Osteocyte (in vitro differentiated cells): Measurements from ENCODE around the gene RBM12. TPM values are rescaled to one million over a fixed set of nuclear protein-coding genes. Genes with fewer than 3 reads are reported as not detected.

Source experiments
- DNase-seq: peaks from one replicate; pipeline ENCODE4 v3.0.0; 2021; ENCODE audit warnings: mixed read lengths; ENCODE audit not compliant: unreplicated experiment; ENCODE audit errors: extremely low spot score
- H3K27ac Mint-ChIP-seq: one replicate; pipeline ENCODE4 v1.8.0; 2021; ENCODE audit warnings: mild to moderate bottlenecking, mixed read lengths; ENCODE audit not compliant: unreplicated experiment
- H3K27me3 Mint-ChIP-seq: one replicate; pipeline ENCODE4 v1.8.0; 2021; ENCODE audit warnings: mixed read lengths; ENCODE audit not compliant: unreplicated experiment
- H3K36me3 Mint-ChIP-seq: one replicate; pipeline ENCODE4 v1.8.0; 2021; ENCODE audit warnings: mixed read lengths; ENCODE audit not compliant: unreplicated experiment
- H3K4me1 Mint-ChIP-seq: one replicate; pipeline ENCODE4 v1.8.0; 2021; ENCODE audit warnings: mixed read lengths; ENCODE audit not compliant: unreplicated experiment
- H3K4me3 Mint-ChIP-seq: one replicate; pipeline ENCODE4 v1.8.0; 2021; ENCODE audit warnings: mild to moderate bottlenecking, moderate library complexity, mixed read lengths; ENCODE audit not compliant: unreplicated experiment
- H3K9me3 Mint-ChIP-seq: one replicate; pipeline ENCODE4 v1.8.0; 2021; ENCODE audit warnings: mixed read lengths; ENCODE audit not compliant: unreplicated experiment
- CTCF ChIP-seq: fragments of 200-600 bp; sonication (generic); IDR thresholded peaks from 2 replicates; pipeline ENCODE4 v1.5.0; 2021; ENCODE audit warnings: antibody characterized with exemption, mild to moderate bottlenecking, moderate library complexity
- total RNA-seq: library from RNA; stranded (reverse); gene quantifications from 2 replicates; pipeline ENCODE4 v1.2.1, GENCODE V29; 2021

Gene RBM12
- total RNA-seq, 1 donor from 2014 or later = 97.3 TPM

GRCh38 chr20:35636095-35636494 lies 28.6 kb downstream of the RBM12 start:
- Mint-ChIP-seq H3K36me3 (peaks cover 8% of the 10 kb centered on the region), H3K9me3 (no peaks in the 10 kb centered on the region), H3K27ac (peak overlapping the region; percentile 14), H3K4me1 (peaks cover 11% of the 10 kb centered on the region), H3K4me3 (no peak overlapping the region), H3K27me3 (no peaks in the 10 kb centered on the region)
- no peak for TF ChIP-seq CTCF
- no peak for DNase-seq

- no peak for DNase-seq
- Mint-ChIP-seq H3K27ac (no peak overlapping the region), H3K9me3 (no peaks in the 10 kb centered on the region)
Observed at GRCh38 chr20:35635652-35636051, 29.0 kb downstream of the RBM12 start.

GRCh38 chr20:35632539-35633115 lies 32.1 kb downstream of the RBM12 start:
- Mint-ChIP-seq H3K27me3 (no peaks in the 10 kb centered on the region), H3K27ac (no peak overlapping the region), H3K4me3 (no peak overlapping the region), H3K9me3 (no peaks in the 10 kb centered on the region), H3K4me1 (peaks cover 7% of the 10 kb centered on the region), H3K36me3 (peaks cover 23% of the 10 kb centered on the region)
- no peak for TF ChIP-seq CTCF
- DNase-seq = peak; percentile 75

More at GRCh38 chr20:35635652-35636051, 29.0 kb downstream of the RBM12 start:
- peaks cover 11% of the 10 kb centered on the region for H3K4me1 Mint-ChIP-seq
- H3K4me3 Mint-ChIP-seq = no peak overlapping the region
- H3K36me3 Mint-ChIP-seq = peaks cover 9% of the 10 kb centered on the region
- TF ChIP-seq CTCF = no peak
- H3K27me3 Mint-ChIP-seq = no peaks in the 10 kb centered on the region

- DNase-seq = peak; percentile 51
- peaks cover 38% of the 10 kb centered on the region for H3K36me3 Mint-ChIP-seq
- H3K4me3 Mint-ChIP-seq = no peak overlapping the region
- no peak overlapping the region for H3K27ac Mint-ChIP-seq
- H3K4me1 Mint-ChIP-seq = no peaks in the 10 kb centered on the region
- TF ChIP-seq CTCF = no peak
- no peaks in the 10 kb centered on the region for H3K9me3 Mint-ChIP-seq
- H3K27me3 Mint-ChIP-seq = no peaks in the 10 kb centered on the region
Observed at GRCh38 chr20:35630636-35631035, 34.1 kb downstream of the RBM12 start.

GRCh38 chr20:35629427-35630145 lies 35.1 kb downstream of the RBM12 start:
- no peaks in the 10 kb centered on the region for H3K4me1 Mint-ChIP-seq
- H3K27me3 Mint-ChIP-seq = no peaks in the 10 kb centered on the region
- TF ChIP-seq CTCF = no peak
- no peak overlapping the region for H3K27ac Mint-ChIP-seq
- no peak overlapping the region for H3K4me3 Mint-ChIP-seq
- no peaks in the 10 kb centered on the region for H3K9me3 Mint-ChIP-seq
- peak; percentile 69 for DNase-seq
- H3K36me3 Mint-ChIP-seq = peaks cover 43% of the 10 kb centered on the region
